ENCODE data around the gene PCED1B. TPM values are rescaled to one million over a fixed set of nuclear protein-coding genes. Genes with fewer than 3 reads are reported as not detected.

Gene PCED1B
- total and polyA plus RNA-seq, 3 donors from 2014 or later = 30.0 to 56.1 (median 47.2) TPM

- Histone ChIP-seq H3K4me3 (no peak overlapping the region), H3K27ac (no peak overlapping the region), H3K36me3 (ENCODE audit: low read depth, missing control alignments) (no peaks in the 10 kb centered on the region), H3K27me3 (no peaks in the 10 kb centered on the region), H3K9me3 (no peaks in the 10 kb centered on the region), H3K4me1 (no peaks in the 10 kb centered on the region)
- intact Hi-C loops (cut with DNase I; ENCODE audit: low total_unique reads) = no loop called here
- no peak for TF ChIP-seq POLR2A (IDR thresholded peaks at IDR 0.05)
- no peak for TF ChIP-seq CTCF (IDR thresholded peaks at IDR 0.05)
- 74 to 81% methylated on average over 1 of the region's 1 CpG for whole genome bisulfite sequencing, 2 donors
- no peak for DNase-seq
These were observed 13.9 kb upstream of the PCED1B start for GRCh38 chr12:47065546-47065945.

- TF ChIP-seq POLR2A (IDR thresholded peaks at IDR 0.05) = no peak
- no peak for TF ChIP-seq CTCF (IDR thresholded peaks at IDR 0.05)
- no peaks in the 10 kb centered on the region for H3K36me3 ChIP-seq (ENCODE audit: low read depth, missing control alignments)
- no peaks in the 10 kb centered on the region for H3K27me3 ChIP-seq
- WGBS, 2 donors = 50 to 55% methylated on average over 6 of the region's 6 CpGs
- no peaks in the 10 kb centered on the region for H3K9me3 ChIP-seq
- H3K27ac ChIP-seq = no peak overlapping the region
- no peak for DNase-seq
- H3K4me3 ChIP-seq = no peak overlapping the region
- intact Hi-C loops (cut with DNase I; ENCODE audit: low total_unique reads) = no loop called here
- no peaks in the 10 kb centered on the region for H3K4me1 ChIP-seq
These were observed 13.0 kb upstream of the PCED1B start for GRCh38 chr12:47066278-47067025.

- intact Hi-C loops (cut with DNase I; ENCODE audit: low total_unique reads) = no loop called here
- Histone ChIP-seq H3K27ac (no peak overlapping the region), H3K4me3 (no peak overlapping the region), H3K9me3 (no peaks in the 10 kb centered on the region), H3K4me1 (no peaks in the 10 kb centered on the region), H3K36me3 (ENCODE audit: low read depth, missing control alignments) (no peaks in the 10 kb centered on the region), H3K27me3 (no peaks in the 10 kb centered on the region)
- TF ChIP-seq CTCF (IDR thresholded peaks at IDR 0.05) (no peak), POLR2A (IDR thresholded peaks at IDR 0.05) (no peak)
- 87 to 96% methylated on average over 1 of the region's 1 CpG for WGBS, 2 donors
- no peak for DNase-seq
These were observed 12.2 kb upstream of the PCED1B start for GRCh38 chr12:47067176-47067575.

GRCh38 chr12:47067771-47068431 lies 11.5 kb upstream of the PCED1B start:
- no peak overlapping the region for H3K4me3 ChIP-seq
- intact Hi-C loops (cut with DNase I; ENCODE audit: low total_unique reads) = no loop called here

More at GRCh38 chr12:47067771-47068431, 11.5 kb upstream of the PCED1B start:
- Histone ChIP-seq H3K36me3 (ENCODE audit: low read depth, missing control alignments) (no peaks in the 10 kb centered on the region), H3K4me1 (no peaks in the 10 kb centered on the region), H3K27ac (no peak overlapping the region), H3K9me3 (no peaks in the 10 kb centered on the region), H3K27me3 (no peaks in the 10 kb centered on the region)
- WGBS, 2 donors = 76 to 81% methylated on average over 5 of the region's 5 CpGs
- TF ChIP-seq POLR2A (IDR thresholded peaks at IDR 0.05) = no peak
- no peak for TF ChIP-seq CTCF (IDR thresholded peaks at IDR 0.05)
- DNase-seq = no peak

Data from testis (tissue), 3 donors.